Transverse colon (tissue), 3 donors: ENCODE results near the gene OTOGL.

Experiments used
- CTCF ChIP-seq, 5 experiments: fragments of 200-600 bp in 3 of 5; fragments of 450-650 bp in 2 of 5; sonication (generic) in 3 of 5; IDR thresholded peaks; 1 replicate in 2 of 5; 2 replicates in 3 of 5; pipeline ENCODE4 v1.5.1; 2016 to 2017; ENCODE audit warnings: antibody characterized with exemption in 5 of 5, inconsistent platforms in 3 of 5, mild to moderate bottlenecking in 2 of 5, moderate library complexity in 1 of 5
- POLR2A ChIP-seq: fragments of 450-650 bp; IDR thresholded peaks from one replicate; pipeline ENCODE4 v1.6.1; 2016; ENCODE audit warnings: antibody characterized with exemption, mild to moderate bottlenecking, moderate library complexity

- no peak for TF ChIP-seq CTCF (IDR thresholded peaks at IDR 0.05)
- TF ChIP-seq POLR2A: no peak
Measured at GRCh38 chr12:80170915-80171314, 71.6 kb downstream of the OTOGL start.
